ENCODE measurements around the gene YARS1. TPM values are rescaled to one million over a fixed set of nuclear protein-coding genes. Genes with fewer than 3 reads are reported as not detected.
"Not testable (repeated sequence)": the region's sequence is repeated elsewhere in the genome, so short reads cannot be mapped to it uniquely, and the experiment has no call there.

YARS1 gene
- polyA plus RNA-seq, 3 donors from 2014 or later: 103 to 168 (median 129) TPM

GRCh38 chr1:32810358-32810757 is 6.8 kb downstream of the YARS1 start:
- Mint-ChIP-seq H3K27me3 (ENCODE audit: low read depth in 3 of 3) (peaks cover 0 to 2% (median 0%) of the 10 kb centered on the region in 3 donors), H3K4me1 (peaks cover 64 to 81% of the 10 kb centered on the region in 2 donors), H3K36me3 (peaks cover 20 to 50% (median 26%) of the 10 kb centered on the region in 3 donors), H3K4me3 (no peak overlapping the region), H3K27ac (peak overlapping the region in 4 of 6 donors; percentile 30 to 73 (median 70)), H3K9me3 (no peaks in the 10 kb centered on the region)
- no peak for DNase-seq

GRCh38 chr1:32808580-32808979 is 8.6 kb downstream of the YARS1 start:
- Mint-ChIP-seq H3K9me3 (no peaks in the 10 kb centered on the region), H3K4me3 (no peak overlapping the region), H3K36me3 (peaks cover 16 to 50% (median 22%) of the 10 kb centered on the region in 3 donors), H3K27ac (peak overlapping the region in 4 of 6 donors; percentile 23 to 67 (median 56)), H3K27me3 (ENCODE audit: low read depth in 3 of 3) (peaks cover 0 to 1% (median 0%) of the 10 kb centered on the region in 3 donors), H3K4me1 (peaks cover 46 to 63% of the 10 kb centered on the region in 2 donors)
- no peak for DNase-seq

GRCh38 chr1:32806910-32807523 is 10.1 kb downstream of the YARS1 start:
- Mint-ChIP-seq H3K4me1 (peaks cover 40 to 55% of the 10 kb centered on the region in 2 donors), H3K36me3 (peaks cover 20 to 47% (median 26%) of the 10 kb centered on the region in 3 donors), H3K4me3 (no peak overlapping the region), H3K27me3 (ENCODE audit: low read depth in 3 of 3) (peaks cover 0 to 1% (median 0%) of the 10 kb centered on the region in 3 donors), H3K9me3 (no peaks in the 10 kb centered on the region), H3K27ac (peak overlapping the region in 5 of 6 donors; percentile 29 to 44 (median 35))
- no peak for DNase-seq

GRCh38 chr1:32806290-32806689 is 10.9 kb downstream of the YARS1 start:
- peaks cover 20 to 47% (median 26%) of the 10 kb centered on the region in 3 donors for H3K36me3 Mint-ChIP-seq
- H3K4me1 Mint-ChIP-seq: peaks cover 38 to 55% of the 10 kb centered on the region in 2 donors
- H3K9me3 Mint-ChIP-seq: no peaks in the 10 kb centered on the region
- peak overlapping the region in 3 of 6 donors; percentile 23 to 53 (median 39) for H3K27ac Mint-ChIP-seq
- peaks cover 0 to 1% (median 0%) of the 10 kb centered on the region in 3 donors for H3K27me3 Mint-ChIP-seq (ENCODE audit: low read depth in 3 of 3)
- no peak overlapping the region for H3K4me3 Mint-ChIP-seq
- DNase-seq: no peak

- H3K36me3 Mint-ChIP-seq: peaks cover 20 to 35% (median 25%) of the 10 kb centered on the region in 3 donors
- H3K27me3 Mint-ChIP-seq (ENCODE audit: low read depth in 3 of 3); H3K27ac Mint-ChIP-seq; H3K9me3 Mint-ChIP-seq; DNase-seq; H3K4me3 Mint-ChIP-seq: not testable (repeated sequence)
- peaks cover 41 to 58% of the 10 kb centered on the region in 2 donors for H3K4me1 Mint-ChIP-seq
Measured at GRCh38 chr1:32804460-32804859, 12.7 kb downstream of the YARS1 start.

GRCh38 chr1:32801096-32801715 is 16.0 kb downstream of the YARS1 start:
- H3K36me3 Mint-ChIP-seq: peaks cover 15 to 24% (median 17%) of the 10 kb centered on the region in 3 donors
- DNase-seq: peak; percentile 68 to 74 (median 71)
- H3K27me3 Mint-ChIP-seq (ENCODE audit: low read depth in 3 of 3): peaks cover 3 to 6% (median 5%) of the 10 kb centered on the region in 3 donors
- H3K27ac Mint-ChIP-seq: peak overlapping the region; percentile 84 to 94 (median 89)
- H3K4me3 Mint-ChIP-seq: peak overlapping the region; percentile 55 to 79 (median 70)
- H3K9me3 Mint-ChIP-seq: no peaks in the 10 kb centered on the region
- peaks cover 55 to 61% of the 10 kb centered on the region in 2 donors for H3K4me1 Mint-ChIP-seq

GRCh38 chr1:32798679-32799416 is 18.3 kb downstream of the YARS1 start:
- Mint-ChIP-seq H3K27ac (peak overlapping the region; percentile 92 to 99 (median 94)), H3K9me3 (no peaks in the 10 kb centered on the region), H3K4me1 (peaks cover 62 to 71% of the 10 kb centered on the region in 2 donors), H3K36me3 (peaks cover 10 to 17% (median 12%) of the 10 kb centered on the region in 3 donors), H3K4me3 (peak overlapping the region; percentile 66 to 81 (median 80)), H3K27me3 (ENCODE audit: low read depth in 3 of 3) (peaks cover 3 to 6% (median 5%) of the 10 kb centered on the region in 3 donors)
- DNase-seq: peak; percentile 77 to 80 (median 78)

- Mint-ChIP-seq H3K36me3 (peaks cover 13 to 17% (median 16%) of the 10 kb centered on the region in 3 donors), H3K4me3 (peak overlapping the region; percentile 66 to 81 (median 80)), H3K4me1 (peaks cover 65 to 77% of the 10 kb centered on the region in 2 donors), H3K27ac (peak overlapping the region; percentile 92 to 99 (median 94)), H3K9me3 (no peaks in the 10 kb centered on the region), H3K27me3 (ENCODE audit: low read depth in 3 of 3) (peaks cover 3 to 6% (median 5%) of the 10 kb centered on the region in 3 donors)
- DNase-seq: no peak
Measured at GRCh38 chr1:32798191-32798590, 19.0 kb downstream of the YARS1 start.

GRCh38 chr1:32797456-32797855 is 19.7 kb downstream of the YARS1 start:
- Mint-ChIP-seq H3K27me3 (ENCODE audit: low read depth in 3 of 3) (peaks cover 3 to 6% (median 4%) of the 10 kb centered on the region in 3 donors), H3K4me3 (peak overlapping the region; percentile 53 to 81 (median 80)), H3K9me3 (no peaks in the 10 kb centered on the region), H3K27ac (peak overlapping the region; percentile 92 to 99 (median 94)), H3K4me1 (peaks cover 64 to 81% of the 10 kb centered on the region in 2 donors), H3K36me3 (peaks cover 12 to 22% (median 18%) of the 10 kb centered on the region in 3 donors)
- no peak for DNase-seq

- H3K27ac Mint-ChIP-seq: peak overlapping the region; percentile 67 to 87 (median 75)
- H3K4me1 Mint-ChIP-seq: peaks cover 61 to 81% of the 10 kb centered on the region in 2 donors
Measured at GRCh38 chr1:32795763-32796162, 21.4 kb downstream of the YARS1 start.

GRCh38 chr1:32791881-32792280 is 25.3 kb downstream of the YARS1 start:
- Mint-ChIP-seq H3K36me3 (peaks cover 14 to 32% (median 22%) of the 10 kb centered on the region in 3 donors), H3K4me3 (peak overlapping the region in 3 of 5 donors; percentile 12 to 39 (median 21)), H3K4me1 (peaks cover 26 to 44% of the 10 kb centered on the region in 2 donors), H3K27ac (peak overlapping the region in 5 of 6 donors; percentile 49 to 75 (median 69)), H3K27me3 (ENCODE audit: low read depth in 3 of 3) (no peaks in the 10 kb centered on the region), H3K9me3 (no peaks in the 10 kb centered on the region)
- DNase-seq: no peak

More at GRCh38 chr1:32795763-32796162, 21.4 kb downstream of the YARS1 start:
- H3K9me3 Mint-ChIP-seq; DNase-seq; H3K27me3 Mint-ChIP-seq (ENCODE audit: low read depth in 3 of 3): not testable (repeated sequence)
- Mint-ChIP-seq H3K36me3 (peaks cover 17 to 34% (median 26%) of the 10 kb centered on the region in 3 donors), H3K4me3 (peak overlapping the region in 3 of 5 donors; percentile 15 to 30 (median 15))

GRCh38 chr1:32789356-32789755 is 27.8 kb downstream of the YARS1 start:
- not testable (repeated sequence) for DNase-seq; H3K27ac Mint-ChIP-seq; H3K4me3 Mint-ChIP-seq; H3K9me3 Mint-ChIP-seq; H3K27me3 Mint-ChIP-seq (ENCODE audit: low read depth in 3 of 3)
- peaks cover 26 to 46% (median 27%) of the 10 kb centered on the region in 3 donors for H3K36me3 Mint-ChIP-seq
- peaks cover 21 to 43% of the 10 kb centered on the region in 2 donors for H3K4me1 Mint-ChIP-seq

GRCh38 chr1:32786856-32787255 is 30.3 kb downstream of the YARS1 start:
- H3K36me3 Mint-ChIP-seq: peaks cover 21 to 48% (median 23%) of the 10 kb centered on the region in 3 donors
- H3K9me3 Mint-ChIP-seq: no peaks in the 10 kb centered on the region
- no peak for DNase-seq
- peaks cover 0 to 1% (median 0%) of the 10 kb centered on the region in 3 donors for H3K27me3 Mint-ChIP-seq (ENCODE audit: low read depth in 3 of 3)
- H3K27ac Mint-ChIP-seq: peak overlapping the region in 5 of 6 donors; percentile 12 to 67 (median 62)
- H3K4me3 Mint-ChIP-seq: no peak overlapping the region
- H3K4me1 Mint-ChIP-seq: peaks cover 9 to 24% of the 10 kb centered on the region in 2 donors

Data from immature natural killer cell (primary cell).